Neuronal stem cell (in vitro differentiated cells): ENCODE data around the gene CAMKK1.
"Not testable (repeated sequence)": the region's sequence is repeated elsewhere in the genome, so short reads cannot be mapped to it uniquely, and the experiment has no call there.

Experiments
- DNase-seq: peaks from one replicate; pipeline ENCODE4 v3.0.0-alpha.2; 2013; ENCODE audit warnings: low spot score
- H2AFZ ChIP-seq: one replicate; pipeline ENCODE4 v1.6.1; 2013; ENCODE audit warnings: mild to moderate bottlenecking, low read length, inconsistent platforms
- H2AK5ac ChIP-seq: 2 replicates; pipeline ENCODE4 v1.6.1; 2013; ENCODE audit warnings: low read depth, mild to moderate bottlenecking, inconsistent platforms, low read length, moderate library complexity, mixed read lengths
- H2BK120ac ChIP-seq: 2 replicates; pipeline ENCODE4 v1.6.1; 2013; ENCODE audit warnings: low read depth, mild to moderate bottlenecking, inconsistent platforms, low read length, moderate library complexity, mixed read lengths
- H2BK12ac ChIP-seq: one replicate; pipeline ENCODE4 v1.6.1; 2013; ENCODE audit warnings: low read length, inconsistent platforms
- H2BK15ac ChIP-seq: 2 replicates; pipeline ENCODE4 v1.6.1; 2013; ENCODE audit warnings: mild to moderate bottlenecking, low read length, inconsistent platforms, mixed read lengths
- H2BK5ac ChIP-seq: one replicate; pipeline ENCODE4 v1.6.1; 2013; ENCODE audit warnings: inconsistent platforms, mild to moderate bottlenecking, low read length, moderate library complexity
- H3K14ac ChIP-seq: one replicate; pipeline ENCODE4 v1.6.1; 2013; ENCODE audit warnings: low read length, inconsistent platforms
- H3K18ac ChIP-seq: 2 replicates; pipeline ENCODE4 v1.6.1; 2013; ENCODE audit warnings: low read length, inconsistent platforms
- H3K23ac ChIP-seq: 2 replicates; pipeline ENCODE4 v1.6.1; 2013; ENCODE audit warnings: low read depth, mild to moderate bottlenecking, mixed read lengths, low read length, inconsistent platforms; ENCODE audit not compliant: poor library complexity
- H3K27ac ChIP-seq: replicated peaks from 3 replicates; pipeline ENCODE4 v1.5.1; 2013; ENCODE audit warnings: low read length, inconsistent platforms
- H3K27me3 ChIP-seq, 3 experiments: 2 replicates each; pipeline ENCODE4 v1.6.1; 2013; ENCODE audit warnings: low read length in 3 of 3, mild to moderate bottlenecking in 2 of 3, inconsistent platforms in 1 of 3, low read depth in 1 of 3, mixed read lengths in 1 of 3, moderate library complexity in 1 of 3; ENCODE audit not compliant: control insufficient read depth in 3 of 3, insufficient read depth in 3 of 3
- H3K36me3 ChIP-seq, 2 donors: replicated peaks in 1 of 2; 2 replicates each; pipeline ENCODE4 v1.6.1; 2013; ENCODE audit warnings: low read length in 2 of 2; ENCODE audit not compliant: control insufficient read depth in 2 of 2, insufficient read depth in 2 of 2
- H3K4ac ChIP-seq: 2 replicates; pipeline ENCODE4 v1.6.1; 2013; ENCODE audit warnings: inconsistent platforms, mild to moderate bottlenecking, low read length, moderate library complexity
- H3K4me1 ChIP-seq, 2 donors: 1 replicate in 1 of 2; 2 replicates in 1 of 2; pipeline ENCODE4 v1.6.1; 2013; ENCODE audit warnings: low read length in 2 of 2, low read depth in 1 of 2; ENCODE audit not compliant: control insufficient read depth in 2 of 2, insufficient read depth in 1 of 2
- H3K4me2 ChIP-seq: one replicate; pipeline ENCODE4 v1.6.1; 2013; ENCODE audit warnings: mild to moderate bottlenecking, low read length, inconsistent platforms; ENCODE audit not compliant: insufficient read depth, poor library complexity, severe bottlenecking
- H3K4me3 ChIP-seq, 2 donors: 2 replicates each; pipeline ENCODE4 v1.5.1; 2013; ENCODE audit warnings: low read length in 2 of 2, mild to moderate bottlenecking in 2 of 2, inconsistent platforms in 1 of 2, moderate library complexity in 1 of 2
- H3K79me1 ChIP-seq: one replicate; pipeline ENCODE4 v1.6.1; 2013; ENCODE audit warnings: low read depth, mild to moderate bottlenecking, inconsistent platforms, low read length, moderate library complexity
- H3K9ac ChIP-seq: one replicate; pipeline ENCODE4 v1.6.1; 2013; ENCODE audit warnings: mild to moderate bottlenecking, low read depth, low read length, inconsistent platforms; ENCODE audit not compliant: poor library complexity
- H3K9me3 ChIP-seq, 2 donors: replicated peaks in 1 of 2; 2 replicates each; pipeline versions ENCODE3 to v1.6.1; 2013; ENCODE audit warnings: low read length in 2 of 2, mild to moderate bottlenecking in 2 of 2, inconsistent platforms in 1 of 2, low read depth in 1 of 2, mixed read lengths in 1 of 2, moderate library complexity in 1 of 2; ENCODE audit not compliant: control insufficient read depth in 2 of 2, insufficient read depth in 1 of 2
- H4K8ac ChIP-seq: one replicate; pipeline ENCODE4 v1.6.1; 2013; ENCODE audit warnings: low read depth, mild to moderate bottlenecking, inconsistent platforms, low read length, moderate library complexity
- H4K91ac ChIP-seq: one replicate; pipeline ENCODE4 v1.6.1; 2013; ENCODE audit warnings: low read length, low read depth, mild to moderate bottlenecking, inconsistent platforms; ENCODE audit not compliant: poor library complexity
- WGBS, 2 donors: extraction: QIAGEN DNeasy Blood & Tissue Kit; methylation state at CpG; one replicate each; pipeline ENCODE4 v1.1.7; 2013; ENCODE audit warnings: missing lambda C conversion rate in 2 of 2, mixed read lengths in 1 of 2; ENCODE audit not compliant: insufficient read length in 2 of 2, insufficient replicate concordance in 1 of 2; ENCODE audit errors: extremely low coverage in 2 of 2; 5-methylcytosine and 5-hydroxymethylcytosine counted together

The CAMKK1 gene

DNA sequence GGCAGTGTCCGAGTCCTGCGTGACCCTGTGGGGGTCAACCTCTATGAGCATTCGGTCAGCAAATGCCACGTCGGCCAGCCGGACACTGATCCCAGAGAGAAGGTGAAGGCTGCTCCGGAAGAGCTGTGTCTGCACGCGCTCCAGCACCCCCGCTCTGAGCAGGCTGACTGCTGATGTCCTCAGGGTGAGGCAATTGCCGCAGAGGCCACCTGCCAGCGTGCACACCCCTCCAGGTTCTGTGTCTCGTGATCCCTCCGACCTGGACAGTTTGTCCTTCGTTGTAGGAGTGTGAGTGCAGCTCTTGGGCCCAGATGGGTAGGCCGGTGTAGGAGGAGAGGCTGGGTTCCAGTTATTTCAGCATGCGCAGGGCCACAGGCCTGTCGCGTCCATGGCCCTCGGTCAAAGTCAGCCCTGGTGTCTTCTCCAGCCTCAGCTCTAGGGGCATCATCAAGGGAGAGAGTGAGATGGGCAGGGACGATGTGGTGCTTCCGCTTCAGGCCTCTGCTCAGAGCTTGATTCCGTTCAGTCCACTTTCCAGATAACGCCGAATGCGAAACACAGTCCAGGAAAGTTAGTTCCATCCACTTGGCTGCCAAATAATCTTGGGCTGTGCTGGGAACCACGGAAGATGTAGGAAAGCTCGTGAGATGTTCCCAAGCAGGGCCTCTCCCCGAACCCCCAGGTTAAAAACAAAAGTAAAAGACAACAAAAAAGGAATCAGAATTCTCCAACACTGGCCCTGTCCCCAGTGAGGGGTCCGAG, 31.7 kb downstream of the CAMKK1 start:
- H2AFZ ChIP-seq: no peak overlapping the region
- H3K9me3 ChIP-seq: no peaks in the 10 kb centered on the region
- H4K8ac ChIP-seq: no peak overlapping the region
- no peak overlapping the region for H3K14ac ChIP-seq
- no peaks in the 10 kb centered on the region for H3K79me1 ChIP-seq
- WGBS, 2 donors: no CpG with 5 or more reads among the region's 30 CpGs
- H3K4ac ChIP-seq: no peak overlapping the region
- no peak overlapping the region for H2BK12ac ChIP-seq
- no peak overlapping the region for H2BK120ac ChIP-seq
- H3K4me2 ChIP-seq: no peak overlapping the region
- peaks cover 0 to 4% of the 10 kb centered on the region in 2 donors for H3K36me3 ChIP-seq
- no peak overlapping the region for H4K91ac ChIP-seq
- no peak overlapping the region for H3K27ac ChIP-seq
- no peak for DNase-seq
- no peak overlapping the region for H3K23ac ChIP-seq
- peaks cover 0 to 2% of the 10 kb centered on the region in 2 donors for H3K4me1 ChIP-seq
- H2BK15ac ChIP-seq: no peak overlapping the region
- H3K4me3 ChIP-seq: no peak overlapping the region
- no peak overlapping the region for H3K9ac ChIP-seq
- no peaks in the 10 kb centered on the region for H3K27me3 ChIP-seq
- H2AK5ac ChIP-seq: no peak overlapping the region
- H3K18ac ChIP-seq: no peak overlapping the region
- no peak overlapping the region for H2BK5ac ChIP-seq

DNA sequence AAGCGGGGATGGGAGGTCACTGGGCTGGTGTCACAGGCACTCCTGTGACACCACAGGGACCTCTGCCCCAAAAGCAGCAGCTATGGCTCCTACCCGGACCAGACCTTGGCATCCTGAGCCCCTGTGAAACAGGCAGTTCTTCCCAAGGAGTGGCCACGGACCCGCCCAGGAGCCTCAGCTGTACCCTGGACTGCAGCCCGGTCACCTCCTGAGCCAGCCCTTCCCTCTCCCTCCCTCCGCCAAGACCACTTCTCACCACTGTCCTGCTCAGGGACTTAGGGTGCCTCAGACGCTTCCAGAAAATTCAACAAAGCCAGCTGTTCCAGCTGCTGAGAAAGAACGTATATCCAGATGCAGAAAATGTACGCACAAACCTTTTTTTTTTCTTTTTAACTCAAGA, 32.9 kb downstream of the CAMKK1 start:
- Histone ChIP-seq H3K18ac (peak overlapping the region; percentile 57), H3K4me3 (no peak overlapping the region), H2BK5ac (no peak overlapping the region), H3K4me2 (no peak overlapping the region), H2BK120ac (no peak overlapping the region), H3K36me3 (peaks cover 0 to 4% of the 10 kb centered on the region in 2 donors), H2BK15ac (no peak overlapping the region), H3K23ac (no peak overlapping the region), H3K27ac (no peak overlapping the region), H3K4ac (no peak overlapping the region), H3K14ac (no peak overlapping the region), H4K8ac (no peak overlapping the region), H3K79me1 (no peaks in the 10 kb centered on the region), H3K27me3 (no peaks in the 10 kb centered on the region), H2BK12ac (no peak overlapping the region), H4K91ac (no peak overlapping the region), H3K9ac (no peak overlapping the region), H2AK5ac (no peak overlapping the region), H2AFZ (no peak overlapping the region), H3K9me3 (no peaks in the 10 kb centered on the region), H3K4me1 (peaks cover 0 to 2% of the 10 kb centered on the region in 2 donors)
- no CpG with 5 or more reads among the region's 9 CpGs for WGBS, 2 donors
- DNase-seq: no peak

DNA sequence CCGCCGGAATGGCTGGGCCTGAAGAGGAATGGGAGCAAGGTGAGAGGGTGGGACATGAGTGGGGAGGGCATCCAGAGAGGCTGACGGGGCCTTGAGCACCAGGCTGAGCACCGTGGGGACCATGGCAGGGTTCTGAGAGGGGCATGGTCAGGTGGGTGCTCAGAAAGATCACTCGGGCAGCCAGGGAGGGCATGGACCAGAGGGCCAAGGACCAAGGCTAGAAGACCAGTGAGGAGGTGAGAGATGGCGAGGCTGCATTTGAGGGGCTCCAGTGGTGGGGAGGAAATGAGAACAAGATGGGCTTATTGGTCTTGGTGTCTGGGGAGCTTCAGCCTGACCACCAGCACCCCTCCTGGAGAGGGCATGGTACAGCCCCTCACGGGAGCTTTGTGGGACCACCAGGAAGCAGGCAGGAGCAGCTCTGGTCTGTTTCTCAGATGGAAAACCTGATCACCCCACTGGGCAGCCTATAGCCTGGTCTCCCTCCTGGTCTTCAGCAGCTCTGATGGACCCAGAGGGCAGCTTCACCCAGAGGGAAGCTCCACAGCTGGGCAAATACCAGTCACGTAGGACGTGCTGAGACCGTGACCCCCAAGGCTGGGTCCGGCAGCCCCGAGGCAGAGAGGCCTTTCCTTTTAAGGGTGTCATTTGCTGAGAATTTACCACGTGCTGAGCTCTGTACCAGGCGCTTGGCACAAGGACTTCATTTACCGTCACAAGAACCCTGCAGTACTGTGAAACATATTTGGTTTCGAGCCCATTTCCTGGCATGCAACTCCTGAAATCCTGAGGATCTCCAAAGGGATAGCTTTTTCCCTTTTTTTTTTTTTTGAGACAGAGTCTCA, 35.4 kb downstream of the CAMKK1 start:
- Histone ChIP-seq H2BK12ac (no peak overlapping the region), H4K8ac (peak overlapping the region; percentile 43), H3K36me3 (peaks cover 0 to 4% of the 10 kb centered on the region in 2 donors), H2BK15ac (no peak overlapping the region), H4K91ac (no peak overlapping the region), H3K4me2 (no peak overlapping the region), H3K27ac (no peak overlapping the region), H2AK5ac (peak overlapping the region; percentile 75), H3K23ac (no peak overlapping the region), H3K9me3 (no peaks in the 10 kb centered on the region), H3K9ac (no peak overlapping the region), H2AFZ (no peak overlapping the region), H3K14ac (peak overlapping the region; percentile 4), H3K4ac (peak overlapping the region; percentile 66), H3K4me1 (peaks cover 0 to 2% of the 10 kb centered on the region in 2 donors), H2BK120ac (no peak overlapping the region), H3K79me1 (no peaks in the 10 kb centered on the region), H2BK5ac (peak overlapping the region; percentile 39), H3K4me3 (no peak overlapping the region), H3K18ac (no peak overlapping the region), H3K27me3 (peaks cover 0 to 1% (median 0%) of the 10 kb centered on the region in 3 experiments)
- WGBS, 2 donors: no CpG with 5 or more reads among the region's 16 CpGs
- no peak for DNase-seq

DNA sequence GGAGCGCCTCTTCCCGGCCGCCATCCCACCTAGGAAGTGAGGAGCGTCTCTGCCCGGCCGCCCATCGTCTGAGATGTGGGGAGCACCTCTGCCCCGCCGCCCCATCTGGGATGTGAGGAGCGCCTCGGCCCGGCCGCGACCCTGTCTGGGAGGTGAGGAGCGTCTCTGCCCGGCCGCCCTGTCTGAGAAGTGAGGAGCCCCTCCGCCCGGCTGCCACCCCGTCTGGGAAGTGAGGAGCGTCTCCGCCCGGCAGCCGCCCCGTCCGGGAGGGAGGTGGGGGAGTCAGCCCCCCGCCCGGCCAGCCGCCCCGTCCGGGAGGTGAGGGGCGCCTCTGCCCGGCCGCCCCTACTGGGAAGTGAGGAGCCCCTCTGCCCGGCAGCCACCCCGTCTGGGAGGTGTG, 38.6 kb downstream of the CAMKK1 start:
- not testable (repeated sequence) for H2BK15ac ChIP-seq, H3K9me3 ChIP-seq, H3K4me3 ChIP-seq, H3K27me3 ChIP-seq, H3K4ac ChIP-seq, H2BK12ac ChIP-seq, H3K27ac ChIP-seq, H2BK120ac ChIP-seq, H3K79me1 ChIP-seq, H4K91ac ChIP-seq, H2AFZ ChIP-seq, H2BK5ac ChIP-seq, H3K4me1 ChIP-seq, H2AK5ac ChIP-seq, H4K8ac ChIP-seq, H3K18ac ChIP-seq, H3K14ac ChIP-seq, H3K36me3 ChIP-seq, H3K9ac ChIP-seq, DNase-seq, H3K23ac ChIP-seq, H3K4me2 ChIP-seq
- no CpG with 5 or more reads among the region's 36 CpGs for WGBS, 2 donors
